T-helper 1 cell treated with Interleukin-12 subunit alpha and Interleukin-12 subunit beta and Interleukin-4 antibody, amounts not matched to agents 30 ng/mL and 1 ng/mL, for 36 hours (primary cell): Measurements from ENCODE around the gene LTB. TPM values are rescaled to one million over a fixed set of nuclear protein-coding genes. Genes with fewer than 3 reads are reported as not detected.

Experiments used
- intact Hi-C: fragments of 100-400 bp; cut with micrococcal nuclease; formaldehyde crosslinking; loops from one replicate; pipeline ENCODE4 v1.15.1; 2024
- total RNA-seq: library from RNA; stranded (reverse); gene quantifications from 2 replicates; pipeline ENCODE4 v1.2.3, GENCODE V29; 2022

The LTB gene
- total RNA-seq, 1 donor from 2014 or later: 2,430 TPM

GRCh38 chr6:31577579-31577966 lies 4.7 kb downstream of the LTB start:
- intact Hi-C loops: loop anchor here (5.0 kb wide), 1 partner anchor 160 kb away; the partner anchor contains the start of gene CLIC1

GRCh38 chr6:31576897-31577578 lies 5.2 kb downstream of the LTB start:
- intact Hi-C loops: loop anchor here (1.0 to 5.0 kb wide), 2 partner anchors 9 to 160 kb away; partner anchors contain the start of gene CLIC1

GRCh38 chr6:31575952-31576685 lies 6.1 kb downstream of the LTB start:
- intact Hi-C loops: loop anchor here (1.0 to 5.0 kb wide), 4 partner anchors 8 to 161 kb away; partner anchors contain the start of genes CLIC1, NFKBIL1 and PRRC2A

DNA sequence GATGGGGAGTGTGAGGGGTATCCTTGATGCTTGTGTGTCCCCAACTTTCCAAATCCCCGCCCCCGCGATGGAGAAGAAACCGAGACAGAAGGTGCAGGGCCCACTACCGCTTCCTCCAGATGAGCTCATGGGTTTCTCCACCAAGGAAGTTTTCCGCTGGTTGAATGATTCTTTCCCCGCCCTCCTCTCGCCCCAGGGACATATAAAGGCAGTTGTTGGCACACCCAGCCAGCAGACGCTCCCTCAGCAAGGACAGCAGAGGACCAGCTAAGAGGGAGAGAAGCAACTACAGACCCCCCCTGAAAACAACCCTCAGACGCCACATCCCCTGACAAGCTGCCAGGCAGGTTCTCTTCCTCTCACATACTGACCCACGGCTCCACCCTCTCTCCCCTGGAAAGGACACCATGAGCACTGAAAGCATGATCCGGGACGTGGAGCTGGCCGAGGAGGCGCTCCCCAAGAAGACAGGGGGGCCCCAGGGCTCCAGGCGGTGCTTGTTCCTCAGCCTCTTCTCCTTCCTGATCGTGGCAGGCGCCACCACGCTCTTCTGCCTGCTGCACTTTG lies 6.8 kb downstream of the LTB start, which contains the start of gene TNF:
TNF (plus strand) TSS at position 231 of the 567 bp plus-strand sequence; CDS start at position 408, 177 bp downstream.
- intact Hi-C loops: loop anchor here (1.0 to 5.0 kb wide), 3 partner anchors 28 to 162 kb away; partner anchors contain the start of genes CLIC1, NFKBIL1 and PRRC2A

- intact Hi-C loops: loop anchor here (1.0 to 5.0 kb wide), 3 partner anchors 27 to 163 kb away; partner anchors contain the start of genes CLIC1, NFKBIL1 and PRRC2A
Measured at GRCh38 chr6:31574106-31575061, 7.8 kb downstream of the LTB start.

GRCh38 chr6:31573239-31574105 lies 8.8 kb downstream of the LTB start:
- intact Hi-C loops: no loop called here

GRCh38 chr6:31572041-31572911 lies 9.9 kb downstream of the LTB start, which contains the start of gene LTA:
Gene LTA, plus strand, starts transcription at chr6:31572289. Its CDS starts 454 bp downstream, at chr6:31572743.
- intact Hi-C loops: loop anchor here (1.0 kb wide), 3 partner anchors 12 to 21 kb away; partner anchors contain the start of gene NCR3

GRCh38 chr6:31569861-31570536 lies 12.2 kb downstream of the LTB start:
- intact Hi-C loops: loop anchor here (2.0 kb wide), 2 partner anchors 13 to 759 kb away; partner anchors contain the start of gene LTB

DNA sequence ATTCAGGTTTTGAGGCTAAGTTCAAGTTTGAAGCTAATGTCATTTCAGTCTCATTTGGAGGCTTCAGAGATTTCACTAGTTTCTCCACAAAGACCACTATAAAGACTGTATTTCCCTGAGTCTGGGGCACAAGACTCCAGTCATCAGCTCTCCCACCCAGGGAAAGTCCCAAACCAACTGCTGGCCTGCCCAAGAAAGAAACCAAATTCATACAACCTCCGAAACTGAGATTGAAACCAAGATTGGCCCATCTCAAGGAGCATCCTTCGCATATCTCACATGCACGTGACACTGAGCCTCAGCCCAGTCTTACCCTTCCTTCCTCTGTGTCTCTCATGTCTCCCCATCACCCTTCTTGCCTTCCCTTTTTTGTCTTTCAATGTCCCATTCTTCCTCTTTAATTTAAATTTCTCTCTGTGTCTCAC lies 13.7 kb downstream of the LTB start:
- intact Hi-C loops: loop anchor here (1.0 to 2.0 kb wide), 8 partner anchors 8 to 758 kb away; partner anchors contain the start of genes LTB, NCR3, NFKBIL1 and PRRC2A

DNA sequence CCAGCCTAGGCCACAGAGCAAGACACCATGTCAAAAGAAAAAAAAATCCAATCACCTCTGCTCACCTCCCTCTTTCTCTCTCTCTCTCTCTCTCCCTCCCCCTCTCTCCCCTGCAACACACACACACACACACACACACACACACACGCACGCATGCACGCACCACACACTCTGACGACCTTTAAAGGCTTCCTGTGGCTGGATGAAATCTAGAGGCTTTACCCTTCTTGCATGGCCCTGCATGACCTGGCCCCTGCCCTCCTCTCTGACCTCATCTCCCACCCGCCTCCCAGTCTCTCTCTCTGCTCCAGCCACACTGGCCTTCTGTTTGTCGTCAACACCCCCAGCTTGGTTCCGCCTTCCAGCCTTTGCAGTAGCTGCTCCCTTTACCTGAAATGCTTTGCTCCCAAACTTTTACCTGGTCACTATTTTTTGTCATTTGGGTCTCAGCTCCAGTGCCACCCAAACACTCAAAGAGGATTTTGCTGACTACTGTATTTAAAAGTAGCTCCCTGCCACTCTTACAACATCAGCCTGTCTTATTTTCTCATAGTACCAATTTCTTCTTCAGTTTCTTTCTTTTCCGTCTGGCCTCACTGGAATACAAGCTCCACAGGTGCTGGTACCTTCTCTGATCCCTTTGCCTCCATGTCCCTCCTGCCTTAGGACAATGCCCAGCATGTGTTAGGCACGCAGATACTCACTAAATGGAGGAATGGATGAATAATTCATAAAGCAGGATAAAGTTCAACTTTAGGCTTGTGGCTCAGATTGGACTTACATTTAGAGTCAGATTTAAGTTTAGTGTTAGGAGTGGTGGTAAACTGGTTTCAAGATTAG lies 14.5 kb downstream of the LTB start:
- intact Hi-C loops: loop anchor here (1.0 to 2.0 kb wide), 8 partner anchors 7 to 757 kb away; partner anchors contain the start of genes LTB, NCR3, NFKBIL1 and PRRC2A

DNA sequence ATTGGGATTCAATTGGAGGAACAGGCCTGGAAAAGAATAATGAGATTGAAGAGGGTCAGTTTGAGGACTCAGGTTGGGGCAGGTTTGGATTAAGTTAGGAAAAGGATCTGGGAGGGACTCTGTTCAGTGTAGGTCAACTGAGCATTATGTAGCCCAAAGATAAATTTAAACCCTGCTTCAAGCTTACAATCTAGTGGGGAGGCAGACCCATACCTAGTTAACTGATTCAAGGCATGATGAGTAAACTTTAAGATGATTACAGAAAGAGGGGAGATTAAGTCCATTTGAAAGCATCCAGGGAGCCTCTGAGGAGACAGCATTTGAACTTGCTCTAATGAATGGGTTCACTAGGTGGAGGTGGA lies 21.5 kb downstream of the LTB start:
- intact Hi-C loops: loop anchor here (1.0 kb wide), 2 partner anchors 8 to 12 kb away; partner anchors contain the start of gene LTA

- intact Hi-C loops: loop anchor here (1.0 kb wide), 3 partner anchors 8 to 13 kb away; partner anchors contain the start of genes LTA and NFKBIL1
Measured at GRCh38 chr6:31559958-31560696, 22.1 kb downstream of the LTB start.

- intact Hi-C loops: loop anchor here (1.0 kb wide), 1 partner anchor 12 kb away; the partner anchor contains the start of gene NFKBIL1
Measured at GRCh38 chr6:31559606-31559957, 22.6 kb downstream of the LTB start.

- intact Hi-C loops: loop anchor here (1.0 kb wide), 1 partner anchor 12 kb away; the partner anchor contains the start of gene NFKBIL1
Measured at GRCh38 chr6:31558631-31559500, 23.4 kb downstream of the LTB start.

GRCh38 chr6:31558318-31558625 lies 24.0 kb downstream of the LTB start:
- intact Hi-C loops: no loop called here
